Gastrocnemius medialis (tissue), 4 donors: ENCODE data around the gene CLASP1. TPM values are rescaled to one million over a fixed set of nuclear protein-coding genes. Genes with fewer than 3 reads are reported as not detected.

Experiments
- ATAC-seq, 2 donors: fragments of 150-250 bp; one replicate each; pipeline ENCODE4 v1.9.1; 2016
- DNase-seq, 2 donors: peaks; one replicate each; pipeline ENCODE4 v3.0.0-alpha.2; 2019
- H3K27ac ChIP-seq, 4 donors: fragments of 200-600 bp; sonication (generic); 1 replicate in 1 of 4; 2 replicates in 3 of 4; pipeline ENCODE4 v1.5.1; 2016 to 2018; ENCODE audit warnings: mild to moderate bottlenecking in 2 of 4, moderate library complexity in 1 of 4
- H3K27me3 ChIP-seq, 3 donors: fragments of 200-600 bp; sonication (generic) in 2 of 3; 1 replicate in 1 of 3; 2 replicates in 2 of 3; pipeline versions ENCODE4 v1.5.1 to v1.6.0; 2016 to 2019; ENCODE audit warnings: mild to moderate bottlenecking in 1 of 3, moderate library complexity in 1 of 3
- H3K36me3 ChIP-seq, 2 donors: fragments of 200-600 bp; sonication (generic) in 1 of 2; one replicate each; pipeline ENCODE4 v1.5.1; 2017 to 2018
- H3K4me1 ChIP-seq, 2 donors: fragments of 200-600 bp; sonication (generic) in 1 of 2; one replicate each; pipeline ENCODE4 v1.5.1; 2016 to 2017; ENCODE audit warnings: mild to moderate bottlenecking in 2 of 2
- H3K4me3 ChIP-seq, 4 donors: fragments of 200-600 bp; sonication (generic) in 3 of 4; 1 replicate in 1 of 4; 2 replicates in 3 of 4; pipeline ENCODE4 v1.5.1; 2016 to 2019; ENCODE audit warnings: mild to moderate bottlenecking in 2 of 4
- H3K9me3 ChIP-seq, 3 donors: fragments of 200-600 bp; sonication (generic) in 2 of 3; 1 replicate in 1 of 3; 2 replicates in 2 of 3; pipeline ENCODE4 v1.5.1; 2016 to 2019
- POLR2A ChIP-seq, 2 donors: fragments of 450-650 bp; IDR thresholded peaks; one replicate each; pipeline ENCODE4 v1.6.1; 2017; ENCODE audit warnings: antibody characterized with exemption in 2 of 2, mild to moderate bottlenecking in 2 of 2, moderate library complexity in 2 of 2
- in situ Hi-C, 4 donors: fragments of 200-750 bp; cut with MboI; loops; one replicate each; pipeline versions ENCODE4 v1.15.0 to v1.8.0; 2017; ENCODE audit warnings: low sequenced_read_pairs in 4 of 4
- intact Hi-C: fragments of 100-400 bp; cut with DNase I; formaldehyde crosslinking; loops from one replicate; pipeline ENCODE4 v1.15.1; 2023; ENCODE audit warnings: low total_unique reads
- total RNA-seq, 4 donors: library from RNA; depleted of rRNA; stranded (reverse); fragments of >200 nt; gene quantifications; one replicate each; pipeline versions ENCODE4 v1.1.0 to v1.2.3, GENCODE V29; 2016
- TF ChIP-seq, protein P1 (sequence below), 5 experiments: fragments of 450-650 bp in 3 of 5; fragments of 200-600 bp in 2 of 5; sonication (generic) in 2 of 5; IDR thresholded peaks in 4 of 5; conservative IDR thresholded peaks in 1 of 5; 1 replicate in 4 of 5; 2 replicates in 1 of 5; pipeline ENCODE4 v1.5.1; 2016 to 2019; ENCODE audit warnings: antibody characterized with exemption in 5 of 5, mild to moderate bottlenecking in 3 of 5, moderate library complexity in 3 of 5

The CLASP1 gene
- total RNA-seq, 4 donors from 2014 or later = 50.1 to 73.9 (median 61.4) TPM

DNA sequence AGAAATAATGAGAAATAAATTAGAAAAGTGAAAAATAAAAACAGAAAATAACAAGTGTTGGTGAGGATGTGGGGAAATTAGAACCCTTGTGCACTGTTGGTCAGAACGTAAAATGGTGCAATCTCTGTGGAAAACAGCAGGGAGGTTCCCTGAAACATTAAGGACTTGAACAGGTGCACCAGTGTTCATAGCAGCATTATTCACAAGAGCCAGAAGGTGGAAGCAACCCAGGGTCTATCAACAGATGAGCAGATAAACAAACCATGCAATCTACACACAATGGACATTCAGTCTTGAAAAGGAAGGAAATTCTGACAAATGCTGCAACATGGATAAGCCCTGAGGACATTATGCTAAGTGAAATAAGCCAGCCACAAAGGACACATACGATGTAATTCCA lies 306.1 kb downstream of the CLASP1 start:
- Histone ChIP-seq H3K4me3 (no peak overlapping the region), H3K9me3 (no peaks in the 10 kb centered on the region), H3K27ac (peak overlapping the region in 2 of 4 donors; percentile 79 to 80), H3K36me3 (peaks cover 0 to 64% of the 10 kb centered on the region in 2 donors), H3K27me3 (no peaks in the 10 kb centered on the region), H3K4me1 (peaks cover 0 to 16% of the 10 kb centered on the region in 2 donors)
- ATAC-seq (peak in 1 of 2 donors; percentile 23), DNase-seq (no peak)
- intact Hi-C loops (loop anchor here (5.0 to 10.0 kb wide), 2 partner anchors 146 to 788 kb away; no protein-coding TSS in a partner anchor), in situ Hi-C loops (loop anchor here in 1 of 4 donors (25.0 kb wide), 1 partner anchor 631 kb away; no protein-coding TSS in a partner anchor)
- TF ChIP-seq, protein P1, sequence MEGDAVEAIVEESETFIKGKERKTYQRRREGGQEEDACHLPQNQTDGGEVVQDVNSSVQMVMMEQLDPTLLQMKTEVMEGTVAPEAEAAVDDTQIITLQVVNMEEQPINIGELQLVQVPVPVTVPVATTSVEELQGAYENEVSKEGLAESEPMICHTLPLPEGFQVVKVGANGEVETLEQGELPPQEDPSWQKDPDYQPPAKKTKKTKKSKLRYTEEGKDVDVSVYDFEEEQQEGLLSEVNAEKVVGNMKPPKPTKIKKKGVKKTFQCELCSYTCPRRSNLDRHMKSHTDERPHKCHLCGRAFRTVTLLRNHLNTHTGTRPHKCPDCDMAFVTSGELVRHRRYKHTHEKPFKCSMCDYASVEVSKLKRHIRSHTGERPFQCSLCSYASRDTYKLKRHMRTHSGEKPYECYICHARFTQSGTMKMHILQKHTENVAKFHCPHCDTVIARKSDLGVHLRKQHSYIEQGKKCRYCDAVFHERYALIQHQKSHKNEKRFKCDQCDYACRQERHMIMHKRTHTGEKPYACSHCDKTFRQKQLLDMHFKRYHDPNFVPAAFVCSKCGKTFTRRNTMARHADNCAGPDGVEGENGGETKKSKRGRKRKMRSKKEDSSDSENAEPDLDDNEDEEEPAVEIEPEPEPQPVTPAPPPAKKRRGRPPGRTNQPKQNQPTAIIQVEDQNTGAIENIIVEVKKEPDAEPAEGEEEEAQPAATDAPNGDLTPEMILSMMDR (IDR thresholded peaks at IDR 0.05 in 4 of 5, conservative IDR thresholded peaks at IDR 0.05 in 1 of 5) = no peak
- TF ChIP-seq POLR2A (IDR thresholded peaks at IDR 0.05) = no peak

DNA sequence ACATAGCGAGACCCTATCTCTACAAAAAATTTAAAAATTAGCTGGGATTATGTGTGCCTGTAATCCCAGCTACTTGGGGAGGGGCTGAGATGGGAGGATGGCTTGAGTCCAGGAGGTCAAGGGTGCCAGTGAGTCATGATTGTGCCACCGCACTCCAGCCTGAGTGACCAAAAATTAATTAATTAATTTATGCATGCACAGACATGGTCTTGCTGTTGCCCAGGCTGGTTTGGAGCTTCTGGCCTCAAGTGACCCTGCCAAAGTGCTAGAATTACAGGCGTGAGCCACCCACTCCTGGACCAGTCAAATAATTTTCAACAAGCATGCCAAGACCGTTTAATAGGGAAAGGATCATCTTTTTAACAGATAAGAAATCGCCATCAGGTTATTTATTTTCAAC lies 306.5 kb downstream of the CLASP1 start:
- peaks cover 0 to 16% of the 10 kb centered on the region in 2 donors for H3K4me1 ChIP-seq
- TF ChIP-seq POLR2A (IDR thresholded peaks at IDR 0.05) = no peak
- TF ChIP-seq, protein P1 (IDR thresholded peaks at IDR 0.05 in 4 of 5, conservative IDR thresholded peaks at IDR 0.05 in 1 of 5) = no peak
- in situ Hi-C loops = loop anchor here in 1 of 4 donors (25.0 kb wide), 1 partner anchor 630 kb away; no protein-coding TSS in a partner anchor
- peak overlapping the region in 3 of 4 donors; percentile 23 to 80 (median 79) for H3K27ac ChIP-seq
- H3K27me3 ChIP-seq = no peaks in the 10 kb centered on the region
- peak in 1 of 2 donors; percentile 11 for ATAC-seq
- DNase-seq = no peak
- H3K4me3 ChIP-seq = no peak overlapping the region
- intact Hi-C loops = loop anchor here (5.0 to 10.0 kb wide), 2 partner anchors 145 to 788 kb away; no protein-coding TSS in a partner anchor
- peaks cover 0 to 62% of the 10 kb centered on the region in 2 donors for H3K36me3 ChIP-seq
- H3K9me3 ChIP-seq = no peaks in the 10 kb centered on the region

DNA sequence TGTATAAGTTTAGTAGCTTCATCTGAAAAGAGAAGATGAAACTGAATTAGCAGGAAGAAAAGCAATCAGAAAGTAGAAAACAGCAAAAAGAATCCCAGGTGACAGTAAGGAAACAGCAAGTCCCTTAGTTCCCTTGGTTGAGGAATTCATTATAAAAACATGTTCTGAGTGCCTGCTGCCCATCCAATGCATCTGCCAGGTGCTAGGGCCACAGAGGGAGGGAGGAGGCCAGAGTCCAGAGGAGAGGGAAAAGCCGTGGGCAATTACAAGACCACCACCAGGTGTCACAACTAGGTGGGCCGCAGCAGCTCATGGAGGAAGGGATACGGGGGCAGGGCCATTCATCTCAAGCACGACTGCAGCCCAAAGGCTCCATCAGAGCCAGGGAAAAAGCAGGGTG lies 308.3 kb downstream of the CLASP1 start:
- H3K9me3 ChIP-seq = no peaks in the 10 kb centered on the region
- H3K36me3 ChIP-seq = peaks cover 0 to 44% of the 10 kb centered on the region in 2 donors
- H3K27ac ChIP-seq = no peak overlapping the region
- in situ Hi-C loops = loop anchor here in 1 of 4 donors (25.0 kb wide), 1 partner anchor 629 kb away; no protein-coding TSS in a partner anchor
- DNase-seq = no peak
- TF ChIP-seq, protein P1 (IDR thresholded peaks at IDR 0.05 in 4 of 5, conservative IDR thresholded peaks at IDR 0.05 in 1 of 5) = no peak
- no peak for TF ChIP-seq POLR2A (IDR thresholded peaks at IDR 0.05)
- peaks cover 3 to 16% of the 10 kb centered on the region in 2 donors for H3K4me1 ChIP-seq
- no peak overlapping the region for H3K4me3 ChIP-seq
- no peaks in the 10 kb centered on the region for H3K27me3 ChIP-seq
- ATAC-seq = no peak
- intact Hi-C loops = loop anchor here (5.0 to 10.0 kb wide), 2 partner anchors 144 to 786 kb away; no protein-coding TSS in a partner anchor

DNA sequence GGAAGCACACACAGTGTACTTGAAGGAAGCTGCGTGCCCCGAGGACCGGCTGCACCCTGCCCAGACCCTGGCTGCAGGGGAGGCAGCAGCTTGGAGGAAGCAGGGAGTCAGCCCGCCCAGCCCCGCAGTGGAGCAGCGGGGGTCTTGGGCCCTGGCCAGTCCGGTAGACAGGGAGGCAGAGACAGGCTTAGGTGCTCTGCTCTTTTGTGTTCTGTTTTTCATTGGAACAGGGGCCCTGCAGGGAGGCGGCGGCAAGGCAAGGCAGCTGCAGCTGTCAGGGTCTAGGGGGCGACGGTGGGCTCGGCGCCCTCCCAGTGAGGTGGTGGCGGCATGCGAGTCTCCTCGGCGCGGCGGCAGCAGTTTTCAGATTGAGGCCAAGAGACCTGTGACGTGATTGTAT lies 311.0 kb downstream of the CLASP1 start:
- Histone ChIP-seq H3K36me3 (peaks cover 0 to 33% of the 10 kb centered on the region in 2 donors), H3K27ac (no peak overlapping the region), H3K4me3 (no peak overlapping the region), H3K27me3 (no peaks in the 10 kb centered on the region), H3K9me3 (no peaks in the 10 kb centered on the region), H3K4me1 (peaks cover 11 to 24% of the 10 kb centered on the region in 2 donors)
- ATAC-seq (no peak), DNase-seq (no peak)
- TF ChIP-seq POLR2A (IDR thresholded peaks at IDR 0.05) = no peak
- TF ChIP-seq, protein P1 (IDR thresholded peaks at IDR 0.05 in 4 of 5, conservative IDR thresholded peaks at IDR 0.05 in 1 of 5) = no peak
- intact Hi-C loops = no loop called here
- in situ Hi-C loops = loop anchor here in 1 of 4 donors (25.0 kb wide), 1 partner anchor 626 kb away; no protein-coding TSS in a partner anchor
